ENCODE data around the gene FBRSL1.

The FBRSL1 gene

GRCh38 chr12:132527186-132527882 lies 37.4 kb downstream of the FBRSL1 start:
- no peak for ATAC-seq
- no peak for TF ChIP-seq BACH2 (CRISPR knock-in tag; IDR thresholded peaks at IDR 0.05; ENCODE audit: borderline replicate concordance)
- no peak for TF ChIP-seq CREB5 (CRISPR knock-in tag; IDR thresholded peaks at IDR 0.05; ENCODE audit: low read depth)
- TF ChIP-seq, protein P1, sequence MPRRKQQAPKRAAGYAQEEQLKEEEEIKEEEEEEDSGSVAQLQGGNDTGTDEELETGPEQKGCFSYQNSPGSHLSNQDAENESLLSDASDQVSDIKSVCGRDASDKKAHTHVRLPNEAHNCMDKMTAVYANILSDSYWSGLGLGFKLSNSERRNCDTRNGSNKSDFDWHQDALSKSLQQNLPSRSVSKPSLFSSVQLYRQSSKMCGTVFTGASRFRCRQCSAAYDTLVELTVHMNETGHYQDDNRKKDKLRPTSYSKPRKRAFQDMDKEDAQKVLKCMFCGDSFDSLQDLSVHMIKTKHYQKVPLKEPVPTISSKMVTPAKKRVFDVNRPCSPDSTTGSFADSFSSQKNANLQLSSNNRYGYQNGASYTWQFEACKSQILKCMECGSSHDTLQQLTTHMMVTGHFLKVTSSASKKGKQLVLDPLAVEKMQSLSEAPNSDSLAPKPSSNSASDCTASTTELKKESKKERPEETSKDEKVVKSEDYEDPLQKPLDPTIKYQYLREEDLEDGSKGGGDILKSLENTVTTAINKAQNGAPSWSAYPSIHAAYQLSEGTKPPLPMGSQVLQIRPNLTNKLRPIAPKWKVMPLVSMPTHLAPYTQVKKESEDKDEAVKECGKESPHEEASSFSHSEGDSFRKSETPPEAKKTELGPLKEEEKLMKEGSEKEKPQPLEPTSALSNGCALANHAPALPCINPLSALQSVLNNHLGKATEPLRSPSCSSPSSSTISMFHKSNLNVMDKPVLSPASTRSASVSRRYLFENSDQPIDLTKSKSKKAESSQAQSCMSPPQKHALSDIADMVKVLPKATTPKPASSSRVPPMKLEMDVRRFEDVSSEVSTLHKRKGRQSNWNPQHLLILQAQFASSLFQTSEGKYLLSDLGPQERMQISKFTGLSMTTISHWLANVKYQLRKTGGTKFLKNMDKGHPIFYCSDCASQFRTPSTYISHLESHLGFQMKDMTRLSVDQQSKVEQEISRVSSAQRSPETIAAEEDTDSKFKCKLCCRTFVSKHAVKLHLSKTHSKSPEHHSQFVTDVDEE (CRISPR knock-in tag; IDR thresholded peaks at IDR 0.05) = no peak
- TF ChIP-seq ZC3H10 (CRISPR knock-in tag; IDR thresholded peaks at IDR 0.05) = no peak
- TF ChIP-seq ZNF565 (CRISPR knock-in tag; conservative IDR thresholded peaks at IDR 0.05; ENCODE audit: low read depth) = no peak

- TF ChIP-seq CREB5 (CRISPR knock-in tag; IDR thresholded peaks at IDR 0.05; ENCODE audit: low read depth) (no peak), ZNF565 (CRISPR knock-in tag; conservative IDR thresholded peaks at IDR 0.05; ENCODE audit: low read depth) (no peak), ZFP30 (CRISPR knock-in tag; IDR thresholded peaks at IDR 0.05) (no peak), ZNF70 (CRISPR knock-in tag; IDR thresholded peaks at IDR 0.05) (no peak), PATZ1 (CRISPR knock-in tag; IDR thresholded peaks at IDR 0.05; ENCODE audit: borderline replicate concordance) (no peak)
- ATAC-seq = no peak
Measured at GRCh38 chr12:132527883-132528264, 37.9 kb downstream of the FBRSL1 start.

DNA sequence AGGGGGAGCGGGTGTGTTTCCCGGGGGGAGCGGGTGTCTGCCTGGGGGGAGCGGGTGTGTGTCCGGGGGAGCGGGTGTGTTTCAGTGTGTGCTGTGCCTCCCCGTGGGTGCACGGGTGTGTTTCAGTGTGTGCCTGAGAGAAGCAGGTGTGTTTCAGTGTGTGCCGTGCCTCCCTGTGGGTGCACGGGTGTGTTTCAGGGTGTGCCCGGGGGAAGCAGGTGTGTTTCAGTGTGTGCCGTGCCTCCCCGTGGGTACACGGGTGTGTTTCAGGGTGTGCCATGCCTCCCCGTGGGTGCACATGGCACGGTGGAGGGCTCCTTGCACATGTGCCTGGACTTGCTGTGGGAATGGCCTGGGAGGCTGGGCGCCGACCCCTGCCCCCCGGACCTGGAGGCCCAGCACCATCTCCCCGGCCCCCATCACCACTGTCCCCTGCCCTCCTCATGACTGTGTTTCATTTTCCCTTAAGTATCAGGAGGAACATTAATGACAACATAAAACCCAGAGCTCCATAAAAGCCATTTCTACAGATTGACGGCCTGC lies 38.7 kb downstream of the FBRSL1 start:
- ATAC-seq = no peak
- TF ChIP-seq ZNF70 (CRISPR knock-in tag; IDR thresholded peaks at IDR 0.05) = no peak
- no peak for TF ChIP-seq ISL1 (CRISPR knock-in tag; IDR thresholded peaks at IDR 0.05)
- TF ChIP-seq ZNF8 (CRISPR knock-in tag; IDR thresholded peaks at IDR 0.05) = no peak
- TF ChIP-seq GLIS3 (CRISPR knock-in tag; IDR thresholded peaks at IDR 0.05) = no peak
- no peak for TF ChIP-seq CREB5 (CRISPR knock-in tag; IDR thresholded peaks at IDR 0.05; ENCODE audit: low read depth)
- TF ChIP-seq PATZ1 (CRISPR knock-in tag; IDR thresholded peaks at IDR 0.05; ENCODE audit: borderline replicate concordance) = no peak
- TF ChIP-seq ARNTL (CRISPR knock-in tag; IDR thresholded peaks at IDR 0.05; ENCODE audit: borderline replicate concordance, low read depth) = no peak

GRCh38 chr12:132529156-132529839 lies 39.3 kb downstream of the FBRSL1 start:
- ATAC-seq = no peak
- TF ChIP-seq BACH2 (CRISPR knock-in tag; IDR thresholded peaks at IDR 0.05; ENCODE audit: borderline replicate concordance) (no peak), PATZ1 (CRISPR knock-in tag; IDR thresholded peaks at IDR 0.05; ENCODE audit: borderline replicate concordance) (no peak), TCF4 (CRISPR knock-in tag; IDR thresholded peaks at IDR 0.05; ENCODE audit: borderline replicate concordance) (no peak), ZNF565 (CRISPR knock-in tag; conservative IDR thresholded peaks at IDR 0.05; ENCODE audit: low read depth) (no peak), ISL1 (CRISPR knock-in tag; IDR thresholded peaks at IDR 0.05) (no peak), ZFP3 (CRISPR knock-in tag; IDR thresholded peaks at IDR 0.05) (no peak), PPARA (CRISPR knock-in tag; IDR thresholded peaks at IDR 0.05; ENCODE audit: borderline replicate concordance) (no peak), ZFP30 (CRISPR knock-in tag; IDR thresholded peaks at IDR 0.05) (no peak), ZNF70 (CRISPR knock-in tag; IDR thresholded peaks at IDR 0.05) (no peak), ARNTL (CRISPR knock-in tag; IDR thresholded peaks at IDR 0.05; ENCODE audit: borderline replicate concordance, low read depth) (no peak)
- TF ChIP-seq, protein P1 (CRISPR knock-in tag; IDR thresholded peaks at IDR 0.05) = no peak
